Peyer's patch (tissue), 4 donors: Measurements from ENCODE around the gene ZNF500.

Experiments
- POLR2A ChIP-seq, 2 donors: fragments of 450-650 bp; IDR thresholded peaks; one replicate each; pipeline ENCODE4 v1.5.1; 2017; ENCODE audit warnings: antibody characterized with exemption in 2 of 2, mild to moderate bottlenecking in 2 of 2, moderate library complexity in 2 of 2
- TF ChIP-seq, protein P1 (sequence below), 6 experiments: fragments of 450-650 bp in 4 of 6; fragments of 200-600 bp in 2 of 6; sonication (generic) in 1 of 6; IDR thresholded peaks; one replicate each; pipeline ENCODE4 v1.5.1; 2017 to 2019; ENCODE audit warnings: antibody characterized with exemption in 6 of 6, mild to moderate bottlenecking in 3 of 6, moderate library complexity in 1 of 6

DNA sequence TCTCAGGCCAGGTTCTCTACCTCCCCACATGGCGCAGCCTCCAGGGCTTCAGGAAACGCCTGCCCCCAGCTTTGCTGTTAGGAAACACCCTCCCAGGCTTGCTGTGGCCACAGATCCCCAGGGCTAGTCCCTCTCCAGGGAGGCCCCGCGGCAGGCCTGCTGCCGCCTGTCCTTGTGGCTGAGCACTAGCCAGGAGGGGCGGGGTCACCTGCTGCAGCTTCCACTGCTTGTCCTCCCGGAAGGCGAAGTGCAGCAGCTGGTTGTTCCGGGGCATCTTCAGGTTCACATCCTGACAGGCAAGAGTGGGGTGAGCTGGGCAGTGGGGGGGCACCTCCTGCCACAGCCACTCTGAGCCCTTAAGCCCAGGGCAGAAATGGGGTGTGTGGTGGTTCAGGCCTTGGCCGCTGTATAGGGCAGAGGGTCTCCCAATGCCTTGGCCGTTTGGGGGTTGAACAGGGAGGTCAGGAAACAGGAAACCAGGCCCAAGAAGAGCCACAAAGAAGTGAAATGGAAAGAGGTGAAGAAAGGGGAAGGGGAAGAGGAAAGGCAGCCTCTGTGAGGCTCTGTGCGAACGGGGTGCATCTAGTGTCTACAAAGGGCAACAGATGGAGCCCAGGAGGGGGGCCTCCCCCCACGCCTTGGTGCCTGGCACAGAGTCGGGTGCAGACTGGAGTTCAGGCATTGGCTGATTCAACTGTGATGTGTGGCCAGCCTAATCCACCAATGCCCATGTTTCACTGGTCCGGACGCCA, 33.5 kb upstream of the ZNF500 start:
- TF ChIP-seq, protein P1, sequence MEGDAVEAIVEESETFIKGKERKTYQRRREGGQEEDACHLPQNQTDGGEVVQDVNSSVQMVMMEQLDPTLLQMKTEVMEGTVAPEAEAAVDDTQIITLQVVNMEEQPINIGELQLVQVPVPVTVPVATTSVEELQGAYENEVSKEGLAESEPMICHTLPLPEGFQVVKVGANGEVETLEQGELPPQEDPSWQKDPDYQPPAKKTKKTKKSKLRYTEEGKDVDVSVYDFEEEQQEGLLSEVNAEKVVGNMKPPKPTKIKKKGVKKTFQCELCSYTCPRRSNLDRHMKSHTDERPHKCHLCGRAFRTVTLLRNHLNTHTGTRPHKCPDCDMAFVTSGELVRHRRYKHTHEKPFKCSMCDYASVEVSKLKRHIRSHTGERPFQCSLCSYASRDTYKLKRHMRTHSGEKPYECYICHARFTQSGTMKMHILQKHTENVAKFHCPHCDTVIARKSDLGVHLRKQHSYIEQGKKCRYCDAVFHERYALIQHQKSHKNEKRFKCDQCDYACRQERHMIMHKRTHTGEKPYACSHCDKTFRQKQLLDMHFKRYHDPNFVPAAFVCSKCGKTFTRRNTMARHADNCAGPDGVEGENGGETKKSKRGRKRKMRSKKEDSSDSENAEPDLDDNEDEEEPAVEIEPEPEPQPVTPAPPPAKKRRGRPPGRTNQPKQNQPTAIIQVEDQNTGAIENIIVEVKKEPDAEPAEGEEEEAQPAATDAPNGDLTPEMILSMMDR (IDR thresholded peaks at IDR 0.05) = no peak
- peak in 1 of 2 donors; percentile 21 for TF ChIP-seq POLR2A (IDR thresholded peaks at IDR 0.05)
